HUES6 (cell line): ENCODE data around the gene MEA1.

Source experiments
- H3K27ac ChIP-seq: 2 replicates; pipeline ENCODE4 v1.7.0; 2013; ENCODE audit warnings: low read depth, mild to moderate bottlenecking, low read length, inconsistent platforms
- H3K27me3 ChIP-seq: 2 replicates; pipeline ENCODE4 v1.6.1; 2013; ENCODE audit warnings: low read length; ENCODE audit not compliant: control insufficient read depth, insufficient read depth
- H3K36me3 ChIP-seq: 2 replicates; pipeline ENCODE4 v1.6.1; 2013; ENCODE audit warnings: low read length; ENCODE audit not compliant: control insufficient read depth, insufficient read depth
- H3K4me1 ChIP-seq: 2 replicates; pipeline ENCODE4 v1.6.1; 2013; ENCODE audit warnings: low read length; ENCODE audit not compliant: control insufficient read depth, insufficient read depth
- H3K4me3 ChIP-seq: 2 replicates; pipeline ENCODE4 v1.5.1; 2013; ENCODE audit warnings: low read depth, low read length
- H3K9ac ChIP-seq: one replicate; pipeline ENCODE4 v1.6.1; 2013; ENCODE audit warnings: mild to moderate bottlenecking, low read length
- H3K9me3 ChIP-seq: 2 replicates; pipeline ENCODE4 v1.6.1; 2013; ENCODE audit warnings: low read depth, low read length; ENCODE audit not compliant: control insufficient read depth, insufficient read depth

Gene MEA1

DNA sequence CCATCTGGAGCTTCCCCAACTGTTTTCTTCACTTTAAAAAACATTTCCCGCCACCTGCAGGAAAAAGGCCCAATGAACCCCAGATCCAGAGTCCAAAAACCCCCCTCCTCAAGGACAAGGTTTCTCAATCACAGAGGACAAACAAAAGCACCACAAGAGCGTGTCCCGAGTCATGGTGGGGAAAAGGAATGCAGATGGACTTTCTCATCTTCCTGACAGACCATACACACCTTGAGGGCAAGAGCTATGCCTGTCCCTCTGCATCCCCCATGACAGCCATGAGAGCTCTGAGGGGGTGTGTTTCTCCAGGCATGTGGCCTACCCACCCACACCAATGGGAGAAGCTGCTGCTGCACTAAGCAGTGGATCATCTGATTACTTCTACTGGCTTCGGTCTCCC lies 43.8 kb downstream of the MEA1 start:
- H3K4me1 ChIP-seq = peaks cover 13% of the 10 kb centered on the region; the same call in 1 of the 2 replicates
- peaks cover 31% of the 10 kb centered on the region for H3K36me3 ChIP-seq
- H3K27me3 ChIP-seq = no peaks in the 10 kb centered on the region
- H3K9me3 ChIP-seq = no peaks in the 10 kb centered on the region
- no peak overlapping the region for H3K9ac ChIP-seq
- no peak overlapping the region for H3K4me3 ChIP-seq
- H3K27ac ChIP-seq = no peak overlapping the region

DNA sequence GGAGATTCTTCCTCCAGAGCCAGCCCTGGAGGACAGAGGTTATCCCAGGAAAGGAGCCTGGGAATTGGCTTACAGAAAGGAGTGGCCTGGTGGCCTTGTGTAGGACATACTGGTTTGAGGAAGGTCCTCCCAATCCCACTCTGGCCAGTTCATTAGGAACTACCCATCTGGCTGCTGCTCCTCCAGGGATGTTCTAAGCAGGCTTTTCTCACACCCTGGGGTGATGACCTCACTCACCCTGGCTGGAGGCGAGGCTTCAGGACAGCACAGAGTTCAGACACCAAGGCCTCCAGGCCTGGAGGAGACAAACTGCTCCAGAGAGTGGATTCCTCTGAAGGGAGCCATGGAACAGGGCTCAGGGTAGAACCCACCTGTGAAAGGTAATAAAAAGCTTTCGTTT lies 44.3 kb downstream of the MEA1 start:
- Histone ChIP-seq H3K9me3 (no peaks in the 10 kb centered on the region), H3K9ac (no peak overlapping the region), H3K4me1 (peaks cover 13% of the 10 kb centered on the region; the same call in 1 of the 2 replicates), H3K4me3 (no peak overlapping the region), H3K27me3 (no peaks in the 10 kb centered on the region), H3K36me3 (peaks cover 36% of the 10 kb centered on the region), H3K27ac (no peak overlapping the region)

DNA sequence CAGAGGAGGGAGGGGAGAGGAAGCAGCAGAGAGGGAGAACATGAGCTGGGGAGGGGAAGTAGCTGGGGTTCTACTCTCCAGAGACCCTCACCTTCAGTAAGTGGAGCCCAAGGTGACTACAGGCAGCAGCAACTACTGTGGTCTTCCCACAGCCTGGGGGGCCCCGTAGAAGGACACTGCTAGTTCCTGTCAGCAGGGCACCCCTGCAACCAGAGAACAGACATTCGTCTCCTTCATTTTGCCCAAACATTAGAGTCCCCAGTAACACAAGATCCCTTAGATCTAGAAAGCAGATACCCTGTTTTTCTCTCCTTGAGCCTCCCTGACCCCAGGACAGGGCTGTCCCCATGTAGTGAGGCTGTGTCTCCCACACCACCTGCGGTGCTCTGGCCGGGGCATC lies 45.0 kb downstream of the MEA1 start:
- H3K27ac ChIP-seq = no peak overlapping the region
- H3K4me3 ChIP-seq = no peak overlapping the region
- no peak overlapping the region for H3K9ac ChIP-seq
- H3K27me3 ChIP-seq = no peaks in the 10 kb centered on the region
- peaks cover 36% of the 10 kb centered on the region for H3K36me3 ChIP-seq
- H3K4me1 ChIP-seq = peaks cover 13% of the 10 kb centered on the region; the same call in 1 of the 2 replicates
- no peaks in the 10 kb centered on the region for H3K9me3 ChIP-seq

DNA sequence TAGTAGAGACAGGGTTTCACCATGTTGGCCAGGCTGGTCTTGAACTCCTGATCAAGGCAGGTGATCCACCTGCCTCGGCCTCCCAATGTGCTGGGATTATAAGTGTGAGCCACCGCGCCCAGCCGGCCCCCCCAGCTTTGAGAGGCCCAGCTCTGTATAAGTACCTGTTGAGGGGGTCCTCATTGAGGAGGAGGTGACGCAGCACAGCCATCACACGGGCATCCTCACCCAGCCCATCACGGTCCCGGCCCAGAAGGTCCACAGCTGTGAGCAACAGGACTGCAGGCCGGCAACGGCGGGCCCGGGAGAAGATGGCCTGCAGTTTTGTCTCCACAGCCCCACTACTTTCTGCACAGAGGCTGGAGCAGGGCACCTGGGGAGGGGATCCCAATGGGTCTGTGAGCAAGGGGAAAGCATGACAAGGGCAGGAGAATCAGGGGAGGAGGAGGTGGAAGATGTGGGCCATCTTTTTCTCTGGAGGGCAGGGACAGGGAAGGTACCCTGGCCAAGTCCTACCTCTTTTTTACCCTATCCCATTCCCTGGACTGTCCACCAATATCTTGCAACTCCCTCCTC lies 45.5 kb downstream of the MEA1 start:
- peaks cover 33% of the 10 kb centered on the region for H3K36me3 ChIP-seq
- no peaks in the 10 kb centered on the region for H3K27me3 ChIP-seq

DNA sequence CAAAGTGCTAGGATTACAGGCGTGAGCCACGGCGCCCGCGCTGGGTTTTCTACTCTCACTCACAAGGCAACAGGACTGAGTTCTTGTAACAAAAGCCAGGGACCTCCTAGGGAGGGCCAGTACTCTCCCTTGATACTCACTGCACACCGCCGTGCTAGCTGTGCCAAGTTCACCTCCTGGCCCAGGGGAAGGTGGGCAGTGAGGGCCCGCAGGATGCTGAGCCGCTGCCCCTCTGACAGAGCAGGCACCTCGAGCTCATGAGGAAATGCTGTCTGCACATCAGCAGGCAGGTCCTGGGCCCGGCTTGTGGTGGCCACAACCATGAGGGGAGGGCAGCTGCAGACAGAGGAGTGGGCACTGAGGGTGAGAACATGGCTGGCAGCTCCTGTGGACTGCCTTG lies 46.5 kb downstream of the MEA1 start:
- no peak overlapping the region for H3K4me3 ChIP-seq
- H3K36me3 ChIP-seq = peaks cover 36% of the 10 kb centered on the region
- H3K27me3 ChIP-seq = no peaks in the 10 kb centered on the region
- no peak overlapping the region for H3K27ac ChIP-seq
- no peaks in the 10 kb centered on the region for H3K9me3 ChIP-seq
- H3K4me1 ChIP-seq = peaks cover 13% of the 10 kb centered on the region; the same call in 1 of the 2 replicates
- H3K9ac ChIP-seq = no peak overlapping the region

More for the DNA sequence above, 45.5 kb downstream of the MEA1 start:
- H3K4me1 ChIP-seq = peaks cover 13% of the 10 kb centered on the region; the same call in 1 of the 2 replicates
- H3K4me3 ChIP-seq = no peak overlapping the region
- H3K9me3 ChIP-seq = no peaks in the 10 kb centered on the region
- H3K9ac ChIP-seq = no peak overlapping the region
- H3K27ac ChIP-seq = no peak overlapping the region

DNA sequence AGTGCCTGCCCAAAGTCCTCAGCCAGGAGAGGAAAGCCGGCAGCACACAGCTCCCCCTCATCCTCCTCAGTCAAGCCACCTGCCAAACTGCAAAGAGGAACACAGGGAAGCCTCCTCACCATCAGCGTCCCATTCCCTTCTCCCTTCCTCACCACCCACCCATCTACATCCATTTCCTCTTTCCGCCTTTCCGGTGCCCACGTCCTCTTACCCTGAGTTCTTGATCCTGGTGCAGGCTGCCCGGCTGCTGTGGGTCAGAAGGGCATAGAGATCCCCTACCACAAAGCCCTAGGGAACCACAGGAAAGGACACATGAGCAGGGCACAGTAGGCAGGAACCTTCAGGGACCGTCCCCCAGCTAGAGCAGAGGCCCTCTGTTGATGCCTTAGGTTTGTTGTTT lies 47.2 kb downstream of the MEA1 start:
- Histone ChIP-seq H3K27ac (no peak overlapping the region), H3K4me3 (no peak overlapping the region), H3K4me1 (peaks cover 9% of the 10 kb centered on the region; the same call in 1 of the 2 replicates), H3K9ac (no peak overlapping the region), H3K36me3 (peaks cover 39% of the 10 kb centered on the region), H3K9me3 (no peaks in the 10 kb centered on the region), H3K27me3 (no peaks in the 10 kb centered on the region; the same call in 1 of the 2 replicates)

DNA sequence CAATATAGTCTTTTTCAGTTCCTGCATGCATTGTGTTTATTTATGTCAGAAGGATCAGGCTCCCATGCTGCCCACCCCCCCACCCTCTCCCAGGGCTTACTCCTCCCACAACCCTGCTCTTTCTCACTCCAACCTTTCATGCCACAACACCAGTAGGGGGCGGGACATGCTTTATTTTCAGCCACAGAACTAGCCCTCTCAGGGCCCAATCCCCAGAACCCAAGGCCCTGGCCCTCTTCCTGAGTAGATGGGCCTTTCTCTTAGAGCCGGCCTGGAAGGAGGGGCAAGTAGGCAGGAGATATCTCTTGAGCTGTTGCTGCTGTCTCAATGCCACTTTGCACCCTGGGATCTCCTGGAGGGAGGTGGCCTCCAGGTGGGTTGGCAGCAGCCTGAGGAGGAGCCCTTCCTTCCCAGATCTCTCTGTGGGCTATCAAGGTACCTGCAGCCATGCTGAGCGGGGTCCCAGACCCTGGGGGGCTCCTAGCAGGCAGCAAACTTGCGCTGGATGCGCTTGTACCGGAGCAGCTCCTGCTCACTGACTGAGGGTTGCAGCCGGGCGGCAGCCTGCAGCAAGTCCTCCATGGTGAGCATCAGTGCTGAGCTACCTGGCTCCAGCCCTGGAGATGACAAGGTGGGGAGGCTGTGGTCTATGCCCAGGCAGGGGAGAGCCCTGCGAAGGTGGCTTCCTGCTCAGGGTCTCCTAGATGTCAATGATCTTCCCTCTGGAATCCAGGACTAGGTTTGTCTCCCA lies 49.7 kb downstream of the MEA1 start:
- no peaks in the 10 kb centered on the region for H3K9me3 ChIP-seq
- H3K27me3 ChIP-seq = peaks cover 23% of the 10 kb centered on the region
- H3K27ac ChIP-seq = no peak overlapping the region
- peaks cover 34% of the 10 kb centered on the region for H3K36me3 ChIP-seq
- no peak overlapping the region for H3K4me3 ChIP-seq
- peaks cover 6% of the 10 kb centered on the region; the same call in 1 of the 2 replicates for H3K4me1 ChIP-seq
- H3K9ac ChIP-seq = no peak overlapping the region

DNA sequence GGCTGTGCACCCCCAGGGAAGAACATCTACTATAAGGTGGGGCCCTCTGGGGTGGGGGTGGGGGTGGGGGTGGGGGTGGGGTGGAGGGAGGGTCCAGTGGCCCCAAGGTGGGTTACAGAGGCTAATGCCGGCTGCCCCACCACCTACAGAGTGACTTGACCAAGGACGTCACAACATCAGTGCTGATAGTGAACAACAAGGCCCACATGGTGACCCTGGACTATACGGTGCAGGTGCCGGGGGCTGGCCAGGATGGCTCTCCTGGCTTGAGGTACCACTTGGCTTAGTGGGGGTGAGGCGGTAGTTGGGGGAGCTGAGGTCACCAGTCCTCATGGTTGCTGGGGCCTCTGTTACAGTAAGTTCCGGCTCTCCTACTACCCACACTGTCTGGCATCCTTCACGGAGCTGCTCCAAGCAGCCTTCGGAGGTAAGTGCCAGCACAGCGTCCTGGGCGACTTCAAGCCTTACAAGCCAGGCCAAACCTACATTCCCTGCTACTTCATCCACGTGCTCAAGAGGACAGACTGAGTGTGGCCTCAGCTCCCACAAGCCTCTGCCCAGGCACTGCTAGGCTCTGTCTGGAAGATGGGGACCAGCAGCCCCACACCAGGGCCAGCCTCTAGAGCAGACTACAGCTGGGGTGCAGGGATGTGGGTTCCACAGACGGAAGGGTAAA lies 50.4 kb downstream of the MEA1 start:
- Histone ChIP-seq H3K9ac (no peak overlapping the region), H3K27me3 (peaks cover 23% of the 10 kb centered on the region), H3K27ac (no peak overlapping the region)

DNA sequence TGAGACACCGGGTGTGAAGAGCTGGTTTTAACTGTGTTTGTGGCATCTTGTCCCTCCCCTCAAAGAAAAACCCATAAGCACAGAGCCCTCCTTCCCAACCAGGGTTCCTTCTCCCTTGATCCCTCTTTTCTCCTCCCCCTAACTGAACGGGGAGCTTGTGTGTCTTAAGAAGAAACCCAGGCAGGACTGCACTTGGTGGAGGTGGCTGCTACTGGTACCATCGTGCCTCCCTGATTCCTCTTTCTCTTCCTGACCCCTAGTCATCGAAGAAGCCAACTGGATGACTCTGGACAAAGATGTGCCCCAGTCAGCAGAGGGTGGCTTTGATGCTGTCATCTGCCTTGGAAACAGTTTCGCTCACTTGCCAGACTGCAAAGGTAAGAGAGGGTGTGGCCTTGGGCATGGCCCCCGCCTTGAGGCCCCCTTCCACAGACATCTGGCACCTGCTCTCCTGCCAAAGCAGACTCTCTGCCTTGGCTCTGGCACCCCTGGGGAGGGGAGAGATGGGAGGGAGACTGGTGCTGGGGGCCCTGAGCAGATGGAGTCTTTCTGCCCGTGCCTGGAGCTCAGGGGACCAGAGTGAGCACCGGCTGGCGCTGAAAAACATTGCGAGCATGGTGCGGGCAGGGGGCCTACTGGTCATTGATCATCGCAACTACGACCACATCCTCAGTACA lies 51.1 kb downstream of the MEA1 start:
- H3K36me3 ChIP-seq = peaks cover 28% of the 10 kb centered on the region
- peaks cover 6% of the 10 kb centered on the region; the same call in 1 of the 2 replicates for H3K4me1 ChIP-seq
- no peak overlapping the region for H3K9ac ChIP-seq
- no peak overlapping the region for H3K27ac ChIP-seq
- H3K4me3 ChIP-seq = no peak overlapping the region
- peaks cover 23% of the 10 kb centered on the region for H3K27me3 ChIP-seq
- no peaks in the 10 kb centered on the region for H3K9me3 ChIP-seq

More for the DNA sequence above, 50.4 kb downstream of the MEA1 start:
- peaks cover 30% of the 10 kb centered on the region for H3K36me3 ChIP-seq
- H3K4me1 ChIP-seq = peaks cover 6% of the 10 kb centered on the region; the same call in 1 of the 2 replicates
- H3K4me3 ChIP-seq = no peak overlapping the region
- H3K9me3 ChIP-seq = no peaks in the 10 kb centered on the region

DNA sequence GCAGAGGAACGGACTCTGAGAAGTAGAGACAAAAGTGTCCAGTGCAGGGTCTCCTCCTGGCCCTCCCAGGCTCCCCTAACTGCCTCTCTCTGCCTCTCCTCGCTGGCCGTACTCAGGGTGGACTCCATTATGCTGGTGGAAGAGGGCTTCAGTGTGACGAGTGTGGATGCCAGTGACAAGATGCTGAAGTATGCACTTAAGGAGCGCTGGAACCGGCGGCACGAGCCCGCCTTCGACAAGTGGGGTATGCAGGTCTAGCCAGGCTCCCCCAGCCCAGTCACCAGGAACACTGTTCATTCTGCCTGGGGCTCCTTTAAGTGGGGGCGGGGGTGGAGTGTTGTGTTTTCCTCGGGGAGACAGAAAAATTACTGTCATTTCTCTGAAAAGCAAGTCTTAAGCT lies 51.6 kb downstream of the MEA1 start:
- H3K27me3 ChIP-seq = peaks cover 23% of the 10 kb centered on the region
- H3K36me3 ChIP-seq = peaks cover 28% of the 10 kb centered on the region
- H3K4me3 ChIP-seq = no peak overlapping the region
- no peaks in the 10 kb centered on the region for H3K9me3 ChIP-seq
- H3K9ac ChIP-seq = no peak overlapping the region
- no peak overlapping the region for H3K27ac ChIP-seq
- peaks cover 6% of the 10 kb centered on the region; the same call in 1 of the 2 replicates for H3K4me1 ChIP-seq
